IPS DF 4.7 (cell line): ENCODE data around the gene ZNF536.
"Not testable (repeated sequence)": the region's sequence is repeated elsewhere in the genome, so short reads cannot be mapped to it uniquely, and the experiment has no call there.

Source experiments
- DNase-seq: peaks from one replicate; pipeline ENCODE4 v3.0.0-alpha.2; 2013; ENCODE audit warnings: low spot score; ENCODE audit errors: extremely low read depth

ZNF536 gene

DNA sequence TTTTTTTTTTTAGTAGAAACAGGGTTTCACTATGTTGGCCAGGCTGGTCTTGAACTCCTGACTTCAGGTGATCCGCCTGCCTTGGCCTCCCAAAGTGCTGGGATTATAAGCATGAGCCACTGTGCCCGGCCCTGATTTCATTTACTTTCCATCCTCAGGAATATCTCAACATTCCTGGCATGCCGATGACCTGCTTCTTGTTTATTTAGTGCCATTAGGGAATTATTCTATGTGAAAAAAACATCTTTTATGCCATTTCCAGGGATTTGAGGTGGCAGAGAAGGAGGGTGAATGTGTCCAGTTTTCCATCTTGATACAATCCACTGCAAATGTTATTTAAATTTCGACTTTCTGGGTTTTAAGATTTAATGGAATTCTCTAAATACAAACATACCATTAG is 45.0 kb downstream of the ZNF536 start:
- DNase-seq: not testable (repeated sequence)

DNA sequence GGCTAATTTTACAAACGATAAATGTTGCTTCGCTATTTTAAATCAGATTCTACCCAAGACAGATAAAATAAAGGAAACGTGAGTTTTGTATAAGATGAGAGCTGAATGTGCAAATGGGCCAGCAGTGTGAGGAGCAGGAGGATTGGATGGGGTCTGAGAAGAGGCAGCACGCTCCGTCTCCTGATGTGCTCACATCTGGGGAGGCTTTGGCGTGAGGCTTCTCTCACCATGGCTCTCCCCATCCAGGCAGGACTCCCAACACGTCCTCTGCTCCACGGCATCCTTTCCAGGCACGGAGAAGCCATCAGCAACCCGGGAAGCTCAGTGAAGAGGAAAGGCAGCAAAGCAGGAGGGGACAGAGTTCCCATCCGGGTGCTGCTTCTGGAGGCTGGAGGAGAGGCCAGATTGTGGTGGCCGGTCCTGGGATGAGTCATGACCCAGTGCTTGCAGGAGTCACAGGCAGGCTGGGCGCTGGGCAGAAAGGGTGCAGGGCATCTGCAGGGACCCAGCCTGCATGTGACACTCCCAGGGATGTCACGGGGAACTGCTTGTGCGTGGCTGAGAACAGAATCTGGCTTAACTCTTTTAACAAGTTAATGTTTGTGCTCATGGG is 47.5 kb downstream of the ZNF536 start:
- DNase-seq: no peak

DNA sequence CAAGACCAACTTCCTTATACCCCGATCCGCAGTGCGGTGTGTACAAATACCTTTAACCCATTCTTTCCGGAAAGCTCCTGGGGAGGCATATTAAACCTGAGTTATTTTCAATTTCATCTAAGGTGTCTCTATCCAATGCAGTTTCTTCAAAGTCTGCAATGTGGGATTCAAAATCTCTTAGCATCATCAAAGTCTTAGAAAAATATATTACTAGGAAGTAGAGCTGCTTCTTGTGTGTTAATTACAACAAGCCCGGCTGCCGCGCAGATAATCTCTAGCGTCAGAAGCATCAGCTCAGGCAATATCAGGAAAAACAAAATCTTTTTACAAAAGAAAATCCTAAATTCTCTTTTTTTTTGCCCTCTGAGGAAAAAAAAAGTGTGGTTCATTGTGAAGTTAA is 48.1 kb downstream of the ZNF536 start:
- DNase-seq: no peak

DNA sequence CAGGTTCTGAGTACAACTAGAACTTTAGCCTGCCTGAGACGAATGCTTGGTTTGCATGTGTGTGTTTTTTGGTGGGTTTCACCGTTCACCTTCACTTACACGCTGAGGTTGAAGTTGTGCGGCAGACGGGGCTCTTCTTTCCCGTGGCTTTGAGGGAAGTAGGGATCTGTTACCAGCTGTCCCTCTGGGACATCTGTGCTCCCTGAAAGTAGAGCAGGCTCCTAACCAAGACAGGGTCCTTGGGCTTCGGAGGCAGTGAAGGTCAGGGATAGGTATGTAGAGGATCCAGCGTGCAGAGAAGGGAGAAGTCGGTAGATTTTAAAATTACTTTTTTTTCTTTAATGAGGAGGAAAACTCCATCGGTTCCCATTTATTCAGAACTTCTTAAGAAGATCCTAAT is 48.7 kb downstream of the ZNF536 start:
- no peak for DNase-seq

DNA sequence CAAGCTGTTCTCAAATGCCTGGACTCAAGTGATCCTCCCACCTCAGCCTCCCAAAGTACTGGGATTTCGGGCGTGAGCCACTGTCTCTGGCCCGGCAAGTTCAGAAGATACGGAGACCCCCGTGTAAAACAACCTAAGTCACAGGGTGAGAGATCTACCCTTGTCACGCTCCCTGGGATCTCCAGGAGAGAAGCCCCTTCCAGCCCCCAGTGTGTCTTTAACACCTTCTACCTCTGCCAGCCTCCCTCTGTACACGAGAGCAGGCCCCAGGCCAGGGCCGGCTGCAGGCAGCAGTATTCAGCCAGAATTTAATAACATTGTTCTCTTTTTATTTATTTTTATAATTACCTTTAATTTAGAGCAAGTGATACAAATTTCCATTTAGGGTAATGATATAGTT is 49.4 kb downstream of the ZNF536 start:
- no peak for DNase-seq

DNA sequence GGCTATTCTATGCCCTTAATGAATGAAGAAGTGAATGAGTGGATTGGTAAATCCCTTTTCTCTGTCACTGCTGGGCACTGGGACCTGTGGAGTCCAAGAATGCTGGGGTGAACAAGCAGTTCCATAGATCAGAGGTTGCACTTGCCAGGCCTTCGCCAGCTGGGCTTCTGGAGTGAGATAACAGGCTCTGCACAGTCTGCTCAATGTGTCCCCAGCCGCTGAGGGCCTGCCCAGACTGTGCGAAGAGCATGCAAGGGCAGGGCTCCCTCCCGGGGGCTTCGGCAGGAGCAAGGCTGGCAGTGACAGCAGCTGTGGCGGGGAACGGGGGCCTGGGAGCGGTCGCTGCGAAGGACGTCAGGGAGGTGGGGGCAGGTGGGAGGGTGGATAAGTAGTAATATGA is 51.3 kb downstream of the ZNF536 start:
- DNase-seq: no peak

DNA sequence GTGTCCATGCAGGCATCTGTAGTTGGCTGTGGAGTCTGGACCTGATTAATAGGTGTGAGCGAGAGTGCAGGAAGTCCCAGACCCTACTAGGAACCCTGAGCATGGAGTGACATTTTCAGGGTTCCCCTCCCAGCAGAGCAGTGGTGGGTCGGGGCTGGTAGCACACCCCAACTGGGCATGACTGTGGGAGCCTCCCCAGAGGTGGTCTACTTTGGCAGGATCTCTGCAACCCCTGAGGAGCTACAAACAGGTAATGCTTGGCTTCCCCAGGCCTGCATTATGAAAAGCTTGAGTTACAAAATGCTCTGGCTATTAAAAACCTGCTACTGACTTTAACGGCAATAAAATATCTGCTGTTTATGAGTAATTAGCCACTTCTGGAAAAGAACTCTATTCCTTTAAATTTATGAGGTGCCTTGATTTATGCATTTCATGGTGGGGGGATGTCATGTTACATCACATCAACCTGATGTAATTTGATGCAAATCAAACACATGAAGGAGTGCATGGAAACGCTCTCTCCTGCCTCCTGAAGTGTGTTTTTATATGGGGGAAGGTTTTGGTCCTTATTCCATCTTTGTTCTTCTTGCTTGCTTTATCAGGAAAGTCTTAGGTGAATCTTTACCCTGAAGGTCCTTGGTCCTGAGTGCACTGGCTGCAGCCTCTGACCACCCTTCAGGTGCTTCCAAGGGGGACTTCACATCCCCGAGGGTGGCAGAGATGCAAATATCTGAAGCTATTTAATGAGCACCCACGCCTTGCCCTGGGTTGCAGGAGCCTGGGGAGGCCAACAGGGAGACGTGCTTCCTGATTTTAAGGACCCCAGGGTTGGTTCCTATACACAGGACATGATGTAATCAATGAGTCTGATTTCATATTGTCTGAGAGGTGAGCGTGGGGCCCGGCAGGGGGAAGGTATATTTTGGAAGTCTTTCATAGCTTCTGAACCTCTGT is 54.0 kb downstream of the ZNF536 start:
- no peak for DNase-seq

DNA sequence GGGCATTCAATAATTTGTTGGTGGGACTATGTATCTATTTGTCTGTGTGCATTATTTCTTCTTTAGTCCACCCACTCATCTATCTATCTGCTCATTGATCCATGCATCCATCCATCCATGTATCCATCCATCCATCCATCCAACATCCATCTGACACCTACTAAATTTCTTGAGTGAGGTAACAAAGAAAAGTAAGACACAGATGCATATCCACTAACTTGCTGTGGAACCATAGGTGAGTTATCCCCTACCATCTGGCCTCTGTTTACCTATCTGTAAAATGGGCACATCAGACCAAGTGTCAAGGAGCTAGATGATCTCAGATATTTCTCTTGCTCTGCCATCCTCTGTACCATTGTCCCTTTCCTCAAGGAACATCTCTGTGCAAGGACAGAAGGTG is 54.7 kb downstream of the ZNF536 start:
- no peak for DNase-seq

DNA sequence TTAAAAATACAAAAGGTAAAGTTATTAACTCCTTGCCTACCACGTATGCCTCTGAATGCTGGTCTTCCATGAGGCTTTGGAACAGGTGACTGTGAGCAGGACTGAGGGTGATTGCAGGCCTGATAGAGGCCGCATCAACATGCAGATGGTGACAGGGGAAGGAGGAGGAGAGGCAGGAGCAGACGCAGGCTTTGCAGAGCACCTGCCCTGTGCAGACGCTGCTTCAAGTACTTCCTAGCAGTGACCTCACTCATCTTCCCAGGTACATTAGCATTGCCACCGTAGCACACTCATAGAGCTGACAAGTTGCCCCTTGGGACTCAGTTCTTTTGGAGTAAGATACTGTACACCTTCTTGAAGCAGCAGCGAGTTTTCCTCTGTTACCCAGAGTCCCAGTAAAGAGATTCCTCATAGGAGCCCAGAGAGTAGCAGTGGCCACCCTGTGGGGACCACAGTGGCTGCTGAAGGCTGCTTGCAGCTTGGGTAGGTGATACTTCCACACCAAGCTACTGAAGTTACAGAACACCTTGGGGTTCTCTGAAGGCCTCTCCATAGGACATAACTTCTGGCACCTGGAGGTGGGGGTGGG is 56.0 kb downstream of the ZNF536 start:
- no peak for DNase-seq

DNA sequence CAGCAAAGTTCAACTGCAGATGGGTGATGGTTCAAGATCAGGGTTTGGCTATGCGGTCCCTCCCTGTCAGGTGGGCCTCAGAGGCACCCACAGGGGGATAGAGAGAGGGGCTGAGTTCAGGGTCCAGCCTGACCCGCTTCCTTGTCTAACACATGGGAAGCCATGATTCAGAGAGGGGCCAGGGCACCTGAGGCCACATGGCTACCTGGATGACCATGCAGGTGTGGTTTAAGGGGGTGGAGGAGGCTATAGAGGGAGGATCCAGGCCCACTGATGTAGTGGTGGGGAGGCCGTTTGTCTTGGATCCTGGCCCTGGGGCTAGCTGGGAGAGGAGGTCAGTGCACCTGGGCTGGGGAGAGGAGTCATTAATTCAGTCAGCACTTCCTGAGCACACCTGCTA is 56.7 kb downstream of the ZNF536 start:
- DNase-seq: no peak

DNA sequence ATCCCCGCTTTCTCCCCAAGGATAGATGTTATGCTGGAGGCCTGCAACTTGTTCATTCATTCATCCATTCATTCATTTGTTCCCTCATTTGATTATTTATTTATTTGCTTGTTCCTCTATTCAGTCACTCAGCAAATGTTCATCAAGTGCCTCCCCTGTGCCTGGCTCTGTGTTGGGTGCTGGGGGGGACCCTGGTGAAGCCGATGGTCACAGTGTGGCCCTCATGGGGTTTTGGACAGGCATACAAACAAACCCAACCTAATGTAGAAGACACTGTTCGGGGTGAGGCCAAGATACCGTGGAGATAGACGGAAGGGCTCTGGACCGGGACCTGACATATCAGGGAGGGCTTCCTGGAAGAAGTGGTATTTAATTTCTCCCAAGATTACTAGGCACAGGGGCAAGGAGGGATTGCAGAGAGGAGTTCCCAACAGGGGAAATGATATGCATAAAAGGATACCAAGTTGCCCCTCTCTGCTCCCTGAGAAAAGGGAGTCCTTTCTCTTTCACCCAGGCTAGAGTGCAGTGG is 58.1 kb downstream of the ZNF536 start:
- DNase-seq: no peak

DNA sequence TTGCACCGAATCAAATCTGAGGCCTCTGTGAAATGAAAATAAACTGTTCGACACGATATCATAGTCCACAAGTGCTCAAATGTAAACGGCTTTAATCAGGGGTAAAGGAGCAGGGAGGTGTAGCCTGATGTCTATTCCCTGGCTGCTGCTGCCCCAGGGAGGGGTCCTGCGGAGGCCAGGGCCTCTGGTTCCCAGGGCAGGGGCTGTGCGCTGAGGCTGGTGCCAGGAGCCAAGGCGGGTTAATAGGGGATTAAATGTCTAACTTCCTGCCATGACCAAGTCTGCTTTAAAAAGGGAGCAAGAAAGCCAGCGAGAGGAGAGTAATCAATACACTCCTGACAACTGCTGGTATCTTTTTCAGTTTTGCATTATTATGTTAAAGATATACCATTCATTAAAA is 59.4 kb downstream of the ZNF536 start:
- DNase-seq: no peak

DNA sequence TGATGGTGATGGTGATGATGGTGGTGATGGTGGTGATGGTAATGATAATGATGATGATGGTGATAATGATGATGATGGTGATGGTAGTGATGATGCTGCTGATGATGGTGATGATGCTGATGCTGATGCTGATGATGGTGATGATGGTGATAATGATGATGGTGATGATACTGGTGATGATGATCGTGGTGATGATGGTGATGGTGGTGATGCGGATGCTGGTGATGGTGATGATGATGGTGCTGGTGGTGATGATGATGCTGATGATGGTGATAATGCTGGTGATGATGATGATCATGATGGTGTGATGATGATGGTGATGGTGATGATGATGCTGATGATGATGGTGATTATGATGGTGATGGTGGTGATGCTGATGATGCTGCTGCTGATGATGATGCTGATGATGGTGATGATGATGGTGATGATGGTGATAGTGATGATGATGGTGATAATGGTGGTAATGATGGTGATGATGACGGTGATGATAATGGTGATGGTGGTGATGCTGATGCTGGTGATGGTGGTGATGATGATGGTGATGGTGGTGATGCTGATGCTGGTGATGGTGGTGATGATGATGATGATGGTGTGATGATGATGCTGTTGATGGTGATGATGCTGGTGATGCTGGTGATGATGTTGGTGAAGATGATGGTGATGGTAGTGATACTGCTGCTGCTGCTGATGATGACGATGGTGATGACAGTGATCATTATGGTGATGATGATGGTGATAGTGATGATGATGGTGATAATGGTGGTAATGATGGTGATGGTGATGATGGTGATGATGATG is 62.8 kb downstream of the ZNF536 start:
- DNase-seq: no peak

DNA sequence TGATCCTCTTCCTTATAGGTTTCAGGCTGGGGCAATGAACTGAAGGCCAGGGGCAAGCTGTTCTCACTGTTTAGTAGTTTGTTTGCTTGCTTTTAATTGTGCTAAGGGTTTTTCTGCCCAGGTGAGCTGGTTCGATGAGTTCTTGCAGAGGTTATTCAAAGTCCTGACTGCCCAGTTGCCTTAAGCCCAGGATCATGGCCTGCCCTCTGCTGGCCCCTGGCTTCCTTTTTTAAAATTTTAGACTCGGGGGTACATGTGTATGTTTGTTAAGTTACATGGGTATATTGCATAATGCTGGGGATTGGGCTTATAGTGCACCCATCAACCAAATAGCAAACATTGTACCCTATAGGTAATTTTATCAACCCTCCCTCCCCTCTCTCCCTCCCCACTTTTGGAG is 65.7 kb downstream of the ZNF536 start:
- no peak for DNase-seq

DNA sequence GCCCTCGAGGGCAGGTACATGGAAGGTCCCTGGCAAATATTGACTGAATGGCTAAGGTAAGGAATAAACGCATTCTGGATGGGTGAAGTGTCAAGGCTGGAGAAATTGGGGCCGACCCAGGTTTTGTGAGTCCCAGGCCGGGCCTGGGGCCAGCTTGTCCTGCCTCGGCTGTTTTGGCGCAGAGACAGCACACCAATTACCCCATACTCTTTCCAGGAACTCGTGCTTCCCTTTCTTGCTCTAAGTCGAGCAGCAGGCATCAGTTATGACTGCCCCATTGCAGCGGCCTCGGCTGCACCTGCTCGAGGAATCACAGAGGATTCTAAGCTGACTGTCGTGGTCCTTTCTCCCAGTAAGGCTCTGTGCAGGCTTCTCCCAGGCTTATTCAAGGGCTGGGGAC is 67.1 kb downstream of the ZNF536 start:
- no peak for DNase-seq

DNA sequence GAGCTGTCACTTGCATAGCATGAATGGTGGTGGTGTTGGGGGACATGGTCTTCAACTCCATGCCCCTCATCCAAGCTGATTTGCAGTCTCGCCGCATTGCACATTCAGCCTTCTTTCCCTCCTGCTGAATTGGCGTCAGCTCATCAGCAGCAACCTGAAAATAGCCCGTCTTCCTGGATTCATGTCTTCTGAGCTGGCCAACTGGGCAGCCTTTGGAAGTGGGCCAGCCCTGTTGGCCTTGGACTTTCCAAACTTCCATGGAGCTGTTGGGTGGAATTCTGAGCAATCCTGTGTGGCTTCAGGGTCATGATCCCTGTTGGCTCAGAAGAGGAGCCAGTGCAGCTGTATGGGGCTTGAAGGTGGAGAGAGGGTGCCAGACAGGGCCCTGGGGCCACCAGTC is 68.8 kb downstream of the ZNF536 start:
- no peak for DNase-seq

DNA sequence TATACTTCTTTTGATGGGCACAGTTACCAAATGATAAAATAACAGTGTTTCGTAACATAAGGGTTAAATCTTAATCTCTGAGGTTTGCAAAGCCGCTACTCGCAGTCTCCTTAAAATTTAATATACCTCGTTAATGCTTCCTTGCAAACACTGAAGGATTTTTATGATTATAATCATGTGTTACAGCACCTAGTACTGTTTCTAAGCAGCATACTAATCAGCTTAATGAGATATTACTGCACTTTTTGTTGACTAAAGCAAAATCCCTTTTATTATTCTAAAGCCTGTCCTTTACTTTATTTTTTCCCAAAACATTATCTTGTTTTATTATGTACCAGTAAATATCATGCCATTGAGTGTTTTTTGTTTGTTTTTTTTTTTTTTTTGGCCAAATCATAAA is 70.5 kb downstream of the ZNF536 start:
- no peak for DNase-seq

DNA sequence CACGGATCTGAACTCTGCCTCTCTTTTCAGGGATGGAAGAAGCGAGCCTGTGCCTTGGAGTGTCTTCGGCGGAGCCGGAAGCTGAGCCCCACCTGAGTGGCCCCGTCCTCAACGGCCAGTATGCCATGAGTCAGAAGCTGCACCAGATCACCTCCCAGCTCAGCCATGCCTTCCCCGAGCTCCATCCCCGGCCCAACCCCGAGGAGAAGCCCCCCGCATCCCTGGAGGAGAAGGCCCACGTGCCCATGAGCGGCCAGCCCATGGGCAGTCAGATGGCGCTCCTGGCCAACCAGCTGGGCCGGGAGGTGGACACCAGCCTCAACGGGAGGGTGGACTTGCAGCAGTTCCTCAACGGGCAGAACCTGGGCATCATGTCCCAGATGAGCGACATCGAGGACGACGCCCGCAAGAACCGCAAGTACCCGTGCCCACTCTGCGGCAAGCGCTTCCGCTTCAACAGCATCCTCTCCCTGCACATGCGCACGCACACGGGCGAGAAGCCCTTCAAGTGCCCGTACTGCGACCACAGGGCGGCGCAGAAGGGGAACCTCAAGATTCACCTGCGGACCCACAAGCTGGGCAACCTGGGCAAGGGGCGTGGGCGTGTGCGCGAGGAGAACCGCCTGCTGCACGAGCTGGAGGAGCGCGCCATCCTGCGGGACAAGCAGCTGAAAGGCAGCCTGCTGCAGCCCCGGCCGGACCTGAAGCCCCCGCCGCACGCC is 71.5 kb downstream of the ZNF536 start:
- no peak for DNase-seq

DNA sequence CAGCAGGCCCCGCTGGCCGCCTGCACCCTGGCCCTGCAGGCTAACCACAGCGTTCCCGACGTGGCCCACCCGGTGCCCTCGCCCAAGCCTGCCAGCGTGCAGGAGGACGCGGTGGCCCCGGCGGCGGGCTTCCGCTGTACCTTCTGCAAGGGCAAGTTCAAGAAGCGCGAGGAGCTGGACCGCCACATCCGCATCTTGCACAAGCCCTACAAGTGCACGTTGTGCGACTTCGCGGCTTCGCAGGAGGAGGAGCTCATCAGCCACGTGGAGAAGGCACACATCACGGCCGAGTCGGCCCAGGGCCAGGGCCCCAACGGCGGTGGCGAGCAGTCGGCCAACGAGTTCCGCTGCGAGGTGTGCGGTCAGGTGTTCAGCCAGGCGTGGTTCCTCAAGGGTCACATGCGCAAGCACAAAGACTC is 72.1 kb downstream of the ZNF536 start:
- no peak for DNase-seq

DNA sequence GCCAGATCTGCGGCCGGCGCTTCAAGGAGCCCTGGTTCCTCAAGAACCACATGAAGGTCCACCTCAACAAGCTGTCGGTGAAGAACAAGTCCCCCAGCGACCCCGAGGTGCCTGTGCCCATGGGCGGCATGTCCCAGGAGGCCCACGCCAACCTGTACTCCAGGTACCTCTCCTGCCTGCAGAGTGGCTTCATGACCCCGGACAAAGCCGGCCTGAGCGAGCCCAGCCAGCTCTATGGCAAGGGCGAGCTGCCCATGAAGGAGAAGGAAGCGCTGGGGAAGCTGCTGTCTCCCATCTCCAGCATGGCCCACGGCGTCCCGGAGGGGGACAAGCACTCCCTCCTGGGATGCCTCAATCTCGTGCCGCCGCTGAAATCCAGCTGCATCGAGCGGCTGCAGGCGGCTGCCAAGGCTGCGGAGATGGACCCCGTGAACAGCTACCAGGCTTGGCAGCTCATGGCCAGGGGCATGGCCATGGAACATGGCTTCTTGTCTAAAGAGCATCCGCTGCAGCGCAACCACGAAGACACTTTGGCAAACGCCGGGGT is 72.6 kb downstream of the ZNF536 start:
- no peak for DNase-seq

DNA sequence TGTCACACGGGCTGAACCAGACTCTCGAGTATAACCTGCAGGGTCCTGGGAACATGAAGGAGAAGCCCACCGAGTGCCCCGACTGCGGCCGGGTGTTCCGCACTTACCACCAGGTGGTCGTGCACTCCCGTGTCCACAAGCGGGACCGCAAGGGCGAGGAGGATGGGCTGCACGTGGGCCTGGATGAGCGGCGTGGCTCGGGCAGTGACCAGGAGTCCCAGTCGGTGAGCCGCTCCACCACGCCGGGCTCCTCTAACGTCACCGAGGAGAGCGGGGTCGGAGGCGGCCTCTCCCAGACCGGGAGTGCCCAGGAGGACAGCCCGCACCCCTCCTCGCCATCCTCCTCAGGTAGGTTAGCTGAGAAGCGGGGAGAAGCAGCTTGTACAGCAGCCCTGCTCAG is 73.2 kb downstream of the ZNF536 start:
- no peak for DNase-seq
